Activated naive CD8-positive, alpha-beta T cell treated with anti-CD3 and anti-CD28 coated beads, Interleukin-2, amount 10 ng/mL, durations not matched to agents 7 days and 5 days (primary cell): Measurements from ENCODE around the gene SORCS2. TPM values are rescaled to one million over a fixed set of nuclear protein-coding genes. Genes with fewer than 3 reads are reported as not detected.

ENCODE experiments used
- ATAC-seq: fragments of 150-1000 bp; cut with Tn5 transposase; one replicate; pipeline ENCODE4 v1.10.0; 2021; ENCODE audit warnings: low read depth, moderate library complexity
- POLR2A ChIA-PET: fragments of 350-600 bp; sonication (Branson Sonifier 250); formaldehyde crosslinking; loops from one replicate; lab custom pipeline; 2021; ENCODE audit warnings: antibody characterized with exemption; lab: Charles Lee
- DNase-seq: peaks from one replicate; pipeline ENCODE4 v3.0.0; 2021
- H3K27ac Mint-ChIP-seq: one replicate; pipeline ENCODE4 v1.8.0; 2022; ENCODE audit warnings: mild to moderate bottlenecking, mixed read lengths
- H3K27me3 Mint-ChIP-seq: one replicate; pipeline ENCODE4 v1.8.0; 2022; ENCODE audit warnings: mild to moderate bottlenecking, moderate library complexity, mixed read lengths
- H3K36me3 Mint-ChIP-seq: one replicate; pipeline ENCODE4 v1.8.0; 2021; ENCODE audit warnings: mild to moderate bottlenecking, mixed read lengths
- H3K4me1 Mint-ChIP-seq: one replicate; pipeline ENCODE4 v1.8.0; 2021; ENCODE audit warnings: mixed read lengths
- H3K4me3 Mint-ChIP-seq: one replicate; pipeline ENCODE4 v1.8.0; 2022; ENCODE audit warnings: mild to moderate bottlenecking, moderate library complexity, mixed read lengths
- H3K9me3 Mint-ChIP-seq: one replicate; pipeline ENCODE4 v1.8.0; 2021; ENCODE audit warnings: mixed read lengths
- total RNA-seq, 2 experiments: library from RNA; stranded (reverse); gene quantifications; one replicate each; pipeline ENCODE4 v1.2.3, GENCODE V29; 2021

Gene SORCS2
- total RNA-seq, 2 experiments from 2014 or later = not detected

GRCh38 chr4:7342223-7343080 is 150.1 kb downstream of the SORCS2 start:
- ATAC-seq = no peak
- POLR2A ChIA-PET = no interaction called here
- Mint-ChIP-seq H3K9me3 (peaks cover 11% of the 10 kb centered on the region), H3K27me3 (no peaks in the 10 kb centered on the region), H3K36me3 (no peaks in the 10 kb centered on the region), H3K4me1 (no peaks in the 10 kb centered on the region), H3K4me3 (no peak overlapping the region), H3K27ac (no peak overlapping the region)
- no peak for DNase-seq

DNA sequence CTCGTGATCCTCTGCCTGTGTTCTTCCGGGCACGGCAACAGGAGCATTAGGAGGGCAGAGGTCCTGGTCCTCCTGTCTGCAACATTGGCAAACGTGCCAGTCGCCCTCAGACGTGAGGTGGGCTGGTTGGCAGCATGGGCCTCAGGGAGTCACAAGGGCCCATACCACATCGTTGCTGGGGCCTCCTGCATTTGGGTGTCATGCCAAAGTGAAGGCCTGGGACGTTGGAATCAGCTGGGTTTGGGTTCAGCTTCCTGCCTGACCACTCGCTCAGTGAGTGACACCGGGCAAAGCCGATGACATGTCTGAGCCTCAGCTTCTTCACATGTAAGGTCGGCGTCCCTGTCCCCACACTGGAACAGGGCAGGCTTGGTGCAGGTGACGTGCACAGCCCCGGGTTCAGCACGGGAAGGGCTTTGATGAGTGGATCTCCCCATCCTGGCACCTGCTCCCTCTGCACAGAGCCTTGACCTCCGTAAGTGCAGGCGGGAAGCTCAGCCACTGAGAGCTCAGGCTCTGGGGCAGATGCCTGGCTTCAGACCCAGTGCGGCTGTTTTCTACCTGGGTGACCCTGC is 150.8 kb downstream of the SORCS2 start:
- H3K27me3 Mint-ChIP-seq = no peaks in the 10 kb centered on the region
- H3K27ac Mint-ChIP-seq = no peak overlapping the region
- no peaks in the 10 kb centered on the region for H3K36me3 Mint-ChIP-seq
- no peaks in the 10 kb centered on the region for H3K4me1 Mint-ChIP-seq
- DNase-seq (no peak), ATAC-seq (no peak)
- POLR2A ChIA-PET = no interaction called here
- no peak overlapping the region for H3K4me3 Mint-ChIP-seq
- H3K9me3 Mint-ChIP-seq = peaks cover 10% of the 10 kb centered on the region

DNA sequence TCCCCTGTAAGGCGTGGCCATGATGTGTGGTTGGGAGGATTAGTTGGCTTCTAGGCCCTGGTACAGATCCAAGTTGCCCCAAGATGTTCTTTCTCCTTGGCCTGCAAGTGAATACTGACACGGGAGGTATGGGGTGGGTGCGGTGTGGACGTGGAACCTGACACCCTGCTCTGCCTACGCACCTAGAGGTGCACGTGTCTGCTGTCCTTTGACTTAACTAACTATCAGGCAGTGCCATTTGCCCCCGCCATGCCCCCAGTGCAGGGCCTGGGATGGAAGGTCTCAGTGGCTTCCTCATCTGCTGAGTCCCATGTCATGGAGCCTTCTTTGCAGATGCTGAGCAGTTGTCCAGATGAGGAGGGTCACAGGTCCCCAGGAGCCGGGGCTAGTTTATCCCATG is 151.6 kb downstream of the SORCS2 start:
- H3K9me3 Mint-ChIP-seq = peaks cover 10% of the 10 kb centered on the region
- no peak overlapping the region for H3K4me3 Mint-ChIP-seq
- ATAC-seq (no peak), DNase-seq (no peak)
- POLR2A ChIA-PET = no interaction called here
- H3K4me1 Mint-ChIP-seq = no peaks in the 10 kb centered on the region
- no peaks in the 10 kb centered on the region for H3K27me3 Mint-ChIP-seq
- H3K27ac Mint-ChIP-seq = no peak overlapping the region
- no peaks in the 10 kb centered on the region for H3K36me3 Mint-ChIP-seq

- Mint-ChIP-seq H3K4me1 (no peaks in the 10 kb centered on the region), H3K36me3 (no peaks in the 10 kb centered on the region), H3K4me3 (no peak overlapping the region), H3K27ac (no peak overlapping the region), H3K27me3 (no peaks in the 10 kb centered on the region), H3K9me3 (peaks cover 10% of the 10 kb centered on the region)
- no peak for DNase-seq
- ATAC-seq = no peak
- POLR2A ChIA-PET = no interaction called here
Observed at GRCh38 chr4:7344636-7345155, 152.4 kb downstream of the SORCS2 start.

GRCh38 chr4:7347981-7348380 is 155.6 kb downstream of the SORCS2 start:
- H3K9me3 Mint-ChIP-seq = peaks cover 6% of the 10 kb centered on the region
- H3K27ac Mint-ChIP-seq = no peak overlapping the region
- H3K36me3 Mint-ChIP-seq = no peaks in the 10 kb centered on the region
- H3K27me3 Mint-ChIP-seq = no peaks in the 10 kb centered on the region
- no peaks in the 10 kb centered on the region for H3K4me1 Mint-ChIP-seq
- DNase-seq = no peak
- no peak overlapping the region for H3K4me3 Mint-ChIP-seq
- no peak for ATAC-seq
- POLR2A ChIA-PET = no interaction called here

DNA sequence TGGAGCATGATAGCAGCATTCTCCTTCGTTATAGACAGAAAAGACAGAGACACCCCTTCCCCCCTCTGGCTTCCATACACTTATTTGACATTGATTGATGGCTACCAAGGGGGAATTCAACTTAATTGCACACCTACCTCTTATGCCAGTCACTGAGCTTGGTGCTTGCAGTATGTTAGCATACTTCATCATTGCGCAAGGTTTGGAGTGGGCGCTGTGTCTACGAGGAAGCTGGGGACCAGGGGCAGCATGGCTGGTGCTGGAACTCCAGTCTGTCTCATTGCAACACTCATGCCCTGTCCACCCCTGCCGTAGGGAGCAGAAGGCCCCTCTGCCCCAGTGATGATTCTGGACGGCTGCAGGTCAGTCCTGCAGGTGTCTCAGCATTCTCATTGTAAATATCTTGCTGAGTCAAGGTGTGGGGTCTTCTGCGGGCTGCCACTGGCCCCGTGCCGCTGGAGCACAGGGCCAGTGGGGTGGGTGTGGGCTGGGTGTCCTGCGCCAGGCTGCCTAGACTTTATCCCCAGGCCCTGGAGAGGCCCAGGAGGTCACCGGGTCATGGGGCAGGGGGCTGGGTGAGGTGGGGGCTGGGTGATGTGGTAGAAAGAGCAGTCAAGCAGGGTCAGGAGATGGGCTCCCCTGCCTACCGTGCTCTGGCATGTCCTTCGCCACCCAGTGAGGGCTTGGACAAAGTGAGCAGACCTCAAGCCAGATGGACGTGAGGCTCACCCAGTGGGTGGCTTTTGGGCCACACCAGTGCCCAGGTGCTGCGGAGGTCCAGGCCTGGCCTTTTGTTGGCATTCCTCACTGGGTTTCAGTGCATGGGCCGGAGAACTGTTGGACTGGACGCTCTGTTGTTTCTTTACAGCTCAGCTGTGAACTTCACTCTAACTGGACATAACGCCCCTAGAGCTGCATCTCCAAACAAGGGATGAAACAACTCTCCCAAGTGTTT is 156.9 kb downstream of the SORCS2 start:
- DNase-seq (no peak), ATAC-seq (no peak)
- H3K27me3 Mint-ChIP-seq = no peaks in the 10 kb centered on the region
- no peak overlapping the region for H3K27ac Mint-ChIP-seq
- H3K9me3 Mint-ChIP-seq = peaks cover 6% of the 10 kb centered on the region
- no peaks in the 10 kb centered on the region for H3K4me1 Mint-ChIP-seq
- POLR2A ChIA-PET = no interaction called here
- no peaks in the 10 kb centered on the region for H3K36me3 Mint-ChIP-seq
- H3K4me3 Mint-ChIP-seq = no peak overlapping the region

DNA sequence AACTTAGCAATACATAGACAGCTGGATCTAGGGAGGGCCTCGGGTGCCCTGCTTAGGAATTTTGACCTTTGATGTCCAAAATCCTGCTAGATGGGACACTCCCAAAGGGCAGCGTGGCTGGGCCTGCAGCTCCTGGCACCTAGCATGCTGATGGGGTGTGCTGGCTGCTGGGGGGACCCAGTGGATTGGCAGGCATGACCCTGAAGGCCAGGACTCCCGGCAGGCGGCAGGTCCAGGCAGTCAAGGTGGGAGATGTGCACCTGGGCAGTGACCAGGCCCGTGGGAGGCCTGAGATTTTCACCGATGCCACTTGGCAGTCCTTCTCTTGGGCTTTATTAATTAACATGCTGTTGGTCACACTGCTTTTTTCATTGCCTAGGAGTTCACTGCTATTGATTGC is 158.1 kb downstream of the SORCS2 start:
- H3K27me3 Mint-ChIP-seq = no peaks in the 10 kb centered on the region
- no peak overlapping the region for H3K4me3 Mint-ChIP-seq
- no peak overlapping the region for H3K27ac Mint-ChIP-seq
- H3K4me1 Mint-ChIP-seq = no peaks in the 10 kb centered on the region
- H3K9me3 Mint-ChIP-seq = peaks cover 6% of the 10 kb centered on the region
- DNase-seq (no peak), ATAC-seq (no peak)
- H3K36me3 Mint-ChIP-seq = no peaks in the 10 kb centered on the region
- POLR2A ChIA-PET = no interaction called here

- Mint-ChIP-seq H3K4me1 (no peaks in the 10 kb centered on the region), H3K9me3 (peaks cover 4% of the 10 kb centered on the region), H3K27me3 (no peaks in the 10 kb centered on the region), H3K4me3 (no peak overlapping the region), H3K27ac (no peak overlapping the region), H3K36me3 (no peaks in the 10 kb centered on the region)
- no peak for ATAC-seq
- POLR2A ChIA-PET = no interaction called here
- no peak for DNase-seq
Observed at GRCh38 chr4:7351014-7351413, 158.7 kb downstream of the SORCS2 start.

DNA sequence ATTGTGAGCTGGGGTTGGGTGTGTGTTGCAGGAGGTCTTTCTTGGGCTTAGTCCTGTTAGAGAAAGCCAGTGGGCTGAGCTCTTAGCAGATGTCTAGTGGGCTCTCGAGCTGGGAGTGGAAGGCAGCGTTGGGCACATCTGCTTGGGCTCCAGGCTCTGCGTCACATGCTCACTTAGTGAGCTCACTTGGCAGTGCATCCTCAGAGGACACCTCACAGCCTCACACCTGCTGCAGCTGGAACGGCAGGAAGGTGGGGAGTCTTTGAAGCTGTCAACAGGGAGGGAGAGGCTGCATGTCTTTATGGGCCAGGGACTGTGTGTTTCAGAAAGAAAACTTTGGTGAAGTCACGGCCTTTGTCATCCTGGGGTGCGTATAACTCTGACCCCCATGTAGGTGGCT is 160.1 kb downstream of the SORCS2 start:
- Mint-ChIP-seq H3K27ac (no peak overlapping the region), H3K4me1 (no peaks in the 10 kb centered on the region), H3K36me3 (no peaks in the 10 kb centered on the region)

GRCh38 chr4:7353046-7353790 is 160.9 kb downstream of the SORCS2 start:
- Mint-ChIP-seq H3K27ac (no peak overlapping the region), H3K27me3 (no peaks in the 10 kb centered on the region), H3K4me3 (no peak overlapping the region), H3K36me3 (no peaks in the 10 kb centered on the region), H3K9me3 (no peaks in the 10 kb centered on the region), H3K4me1 (no peaks in the 10 kb centered on the region)
- ATAC-seq = no peak
- POLR2A ChIA-PET = no interaction called here
- no peak for DNase-seq

More for the DNA sequence above, 160.1 kb downstream of the SORCS2 start:
- Mint-ChIP-seq H3K4me3 (no peak overlapping the region), H3K27me3 (no peaks in the 10 kb centered on the region), H3K9me3 (no peaks in the 10 kb centered on the region)
- no peak for DNase-seq
- POLR2A ChIA-PET = no interaction called here
- ATAC-seq = no peak

DNA sequence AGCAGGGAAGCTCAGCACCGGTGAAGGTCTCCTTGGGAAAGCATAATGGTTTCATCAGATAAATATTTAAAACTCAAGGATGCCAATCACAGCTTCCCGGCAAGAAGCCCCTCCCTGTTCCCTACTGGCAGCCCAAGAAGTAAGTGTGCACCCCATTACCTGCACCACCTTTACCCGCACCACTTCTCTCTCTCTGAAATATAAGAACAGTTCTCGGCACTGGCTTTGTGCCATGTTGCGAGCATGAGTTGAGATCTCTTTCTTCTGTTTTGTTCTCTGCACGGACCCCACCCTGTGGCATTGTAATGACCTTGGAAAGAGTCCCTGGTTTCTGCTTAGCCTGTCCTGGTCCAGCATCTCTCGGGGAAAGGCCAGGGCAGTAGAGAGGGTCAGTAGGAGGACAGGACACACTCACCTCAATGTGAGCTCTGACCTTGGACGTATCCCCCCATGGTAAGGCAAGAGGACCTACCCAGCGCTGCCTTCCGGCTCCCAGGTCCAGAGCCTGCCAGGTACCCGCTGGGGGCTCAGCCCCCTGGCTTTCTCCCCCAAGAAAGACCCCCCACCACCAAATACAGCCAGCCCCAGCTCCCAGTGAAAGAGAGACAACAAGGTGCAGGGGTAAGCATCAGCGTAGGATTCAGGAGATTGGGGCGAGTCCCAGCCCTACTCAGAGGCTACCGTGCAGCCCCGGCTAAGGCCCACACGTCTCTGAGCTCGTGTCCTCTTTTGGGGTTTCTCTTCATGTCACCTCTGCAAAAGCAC is 161.7 kb downstream of the SORCS2 start:
- Mint-ChIP-seq H3K9me3 (no peaks in the 10 kb centered on the region), H3K36me3 (no peaks in the 10 kb centered on the region), H3K4me3 (no peak overlapping the region), H3K27ac (no peak overlapping the region), H3K4me1 (no peaks in the 10 kb centered on the region), H3K27me3 (no peaks in the 10 kb centered on the region)
- DNase-seq (no peak), ATAC-seq (no peak)
- POLR2A ChIA-PET = no interaction called here

DNA sequence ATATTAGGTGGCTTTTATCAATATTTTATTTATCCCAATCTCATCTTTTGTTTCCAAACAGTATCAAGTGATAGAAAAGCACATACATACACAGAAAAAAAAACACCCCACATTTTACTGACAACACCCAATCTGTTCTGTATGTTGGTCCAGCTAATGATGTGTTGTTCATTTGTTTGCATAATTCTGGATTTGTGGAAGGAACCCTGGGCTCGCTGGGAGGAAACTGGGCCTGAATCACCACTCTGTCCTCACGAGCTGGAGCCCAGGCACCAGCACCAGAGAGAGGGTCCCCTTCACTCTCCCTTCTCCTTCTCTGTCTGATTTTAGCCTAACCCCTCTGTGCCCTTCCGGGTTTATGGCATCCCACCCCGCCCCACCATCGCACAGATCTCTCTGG is 162.6 kb downstream of the SORCS2 start:
- Mint-ChIP-seq H3K27ac (no peak overlapping the region), H3K4me3 (no peak overlapping the region), H3K4me1 (no peaks in the 10 kb centered on the region), H3K27me3 (no peaks in the 10 kb centered on the region), H3K9me3 (no peaks in the 10 kb centered on the region), H3K36me3 (no peaks in the 10 kb centered on the region)
- DNase-seq (no peak), ATAC-seq (no peak)
- POLR2A ChIA-PET = no interaction called here
